ENCODE data around the gene GPR162.
"Not testable (repeated sequence)": the region's sequence is repeated elsewhere in the genome, so short reads cannot be mapped to it uniquely, and the experiment has no call there.

Gene GPR162

DNA sequence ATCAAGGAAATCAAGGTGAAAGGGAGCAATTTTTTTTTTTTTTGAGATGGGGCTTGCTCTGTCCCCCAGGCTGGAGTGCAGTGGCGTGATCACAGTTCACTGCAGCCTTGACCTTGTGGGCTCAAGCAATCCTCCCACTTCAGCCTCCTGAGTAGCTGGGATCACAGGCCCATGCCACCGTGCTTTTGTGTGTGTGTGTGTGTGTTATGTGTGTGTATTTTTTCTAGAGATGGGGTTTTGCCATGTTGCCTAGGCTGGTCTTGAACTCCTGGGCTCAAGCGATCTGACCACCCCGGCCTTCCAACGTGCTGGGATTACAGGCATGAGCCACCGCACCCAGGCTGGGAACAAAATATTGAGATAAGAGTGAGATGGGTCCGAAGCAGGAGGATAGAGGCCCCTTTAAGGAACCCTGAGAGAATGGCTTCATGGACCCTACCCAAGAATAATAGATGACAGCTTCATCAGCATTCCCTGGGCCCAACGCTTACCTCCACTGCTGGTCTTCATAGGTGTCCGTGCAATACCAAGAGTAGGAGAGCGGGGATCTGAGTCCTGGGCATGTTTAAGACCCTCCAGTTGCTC lies 28.4 kb downstream of the GPR162 start:
- DNase-seq = peak in 1 of 10 donors; percentile 75
- intact Hi-C loops (cut with DNase I) = no loop called here

- intact Hi-C loops (cut with DNase I) = no loop called here
- DNase-seq = peak in 3 of 10 donors; percentile 65 to 84 (median 82)
Observed at GRCh38 chr12:6850796-6851152, 29.2 kb downstream of the GPR162 start.

DNA sequence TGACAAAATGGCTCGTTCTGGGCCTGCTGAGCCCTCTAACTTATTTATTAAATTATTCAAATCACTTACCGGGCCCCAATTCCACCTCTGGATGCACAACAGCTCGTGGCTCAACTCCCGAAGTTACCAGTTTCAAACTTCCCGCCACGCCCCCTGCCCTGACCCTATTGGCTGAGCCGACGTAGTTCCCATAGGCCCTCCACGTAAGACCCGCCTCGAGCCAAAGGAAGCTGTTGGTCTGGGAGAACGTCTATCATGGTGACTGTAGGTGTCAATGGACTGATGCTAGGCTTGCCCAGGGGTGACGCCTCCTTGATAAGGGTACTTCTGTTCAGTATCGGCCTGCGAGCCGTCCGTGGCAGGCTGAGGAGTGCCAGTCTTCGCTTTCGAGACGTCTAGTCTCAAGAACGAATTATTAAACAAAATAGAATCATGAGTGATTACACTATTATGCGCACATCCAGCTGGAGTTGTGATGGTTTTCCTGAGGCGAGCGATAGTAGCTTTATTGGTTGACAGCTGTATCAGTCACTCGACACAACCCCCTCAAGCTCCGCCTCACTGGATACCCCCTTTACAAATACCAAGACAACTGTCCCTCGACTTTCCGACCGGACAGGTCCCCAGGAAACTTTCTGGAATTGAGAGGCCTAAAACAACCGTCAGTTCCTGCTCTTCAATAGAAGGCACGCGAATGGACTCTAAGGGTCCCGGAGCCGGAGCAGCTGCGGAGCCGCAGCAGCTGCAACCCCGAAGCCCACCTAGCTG lies 29.7 kb downstream of the GPR162 start, which contains the start of gene CDCA3:
Gene CDCA3, minus strand, starts transcription at position 134 of the 768 bp plus-strand sequence. CDS start 334 bp downstream, outside the sequence.
- DNase-seq = peak; percentile 88 to 99 (median 94)
- intact Hi-C loops (cut with DNase I) = no loop called here

DNA sequence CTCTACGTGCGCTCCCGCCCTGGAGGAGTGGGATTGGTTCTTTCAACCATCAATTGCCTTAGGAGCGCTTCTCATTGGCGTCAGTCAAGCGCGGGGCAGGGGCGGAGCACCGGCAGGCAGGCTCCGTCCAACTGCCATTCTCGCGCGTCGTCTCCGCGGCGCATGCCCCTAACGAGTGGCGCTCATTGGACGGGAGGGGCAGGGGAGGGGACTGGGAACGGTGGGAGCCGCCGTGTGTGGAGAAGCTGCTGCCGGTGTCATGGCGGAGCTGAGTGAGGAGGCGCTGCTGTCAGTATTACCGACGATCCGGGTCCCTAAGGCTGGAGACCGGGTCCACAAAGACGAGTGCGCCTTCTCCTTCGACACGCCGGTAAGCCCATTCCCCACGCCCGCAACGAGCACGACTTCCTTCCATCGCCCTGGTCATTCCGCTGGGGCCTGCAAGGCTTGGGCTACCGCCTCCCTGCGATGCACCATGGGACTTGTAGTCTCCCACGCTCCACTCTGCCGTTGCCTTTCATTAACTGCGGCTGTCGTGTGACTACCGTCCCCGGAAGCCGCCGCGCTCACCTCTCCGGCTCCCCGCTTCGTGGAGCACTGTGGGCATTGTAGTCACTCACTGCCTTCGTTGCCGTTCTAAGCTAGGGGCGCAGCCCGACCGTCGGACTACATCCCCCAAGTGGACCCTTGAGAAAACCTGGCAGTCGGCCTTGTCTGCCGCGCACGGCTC lies 30.5 kb downstream of the GPR162 start, which contains the start of gene USP5:
Gene USP5, plus strand, starts transcription at position 230 of the 730 bp plus-strand sequence. Its CDS starts 30 bp downstream, at position 260.
- intact Hi-C loops (cut with DNase I) = no loop called here

DNA sequence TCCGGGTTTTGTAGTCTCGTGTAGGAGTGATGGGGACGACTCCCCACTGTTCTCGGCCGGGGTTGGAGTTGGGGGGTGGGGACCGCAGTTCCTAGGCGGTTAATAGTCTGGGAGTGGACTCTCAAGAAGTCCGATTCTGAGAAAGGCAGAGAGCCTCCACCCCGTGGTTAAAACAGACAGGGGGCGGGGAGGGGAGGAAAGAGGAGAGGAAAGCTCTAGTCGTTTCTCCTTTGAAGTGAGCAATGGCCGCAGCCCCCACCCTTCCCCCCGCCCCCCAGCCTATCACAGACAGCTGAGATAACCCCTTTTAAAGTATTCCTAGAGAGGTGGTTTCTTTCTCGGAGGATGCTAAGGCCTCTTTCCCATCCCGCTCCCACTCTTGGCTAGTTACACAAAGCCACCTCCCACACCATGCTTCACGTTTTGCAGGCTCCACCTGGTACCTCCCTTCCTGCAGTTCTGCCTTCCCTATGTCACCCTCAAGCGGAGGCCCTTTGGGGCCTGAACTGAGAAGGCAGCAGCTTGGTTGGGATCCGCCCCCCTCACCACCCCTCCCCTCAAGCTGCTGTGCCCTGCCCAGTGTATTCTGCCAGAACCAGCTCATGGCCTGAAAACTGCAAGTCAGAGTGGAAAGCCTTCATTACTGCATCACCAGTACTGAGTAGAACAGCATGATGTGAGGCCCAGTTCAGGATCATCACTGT lies 31.2 kb downstream of the GPR162 start:
- DNase-seq = peak in 6 of 10 donors; percentile 36 to 91 (median 67)
- intact Hi-C loops (cut with DNase I) = no loop called here

More for the DNA sequence above, 30.5 kb downstream of the GPR162 start, which contains the start of gene USP5:
- DNase-seq = peak; percentile 97 to 100 (median 100)

DNA sequence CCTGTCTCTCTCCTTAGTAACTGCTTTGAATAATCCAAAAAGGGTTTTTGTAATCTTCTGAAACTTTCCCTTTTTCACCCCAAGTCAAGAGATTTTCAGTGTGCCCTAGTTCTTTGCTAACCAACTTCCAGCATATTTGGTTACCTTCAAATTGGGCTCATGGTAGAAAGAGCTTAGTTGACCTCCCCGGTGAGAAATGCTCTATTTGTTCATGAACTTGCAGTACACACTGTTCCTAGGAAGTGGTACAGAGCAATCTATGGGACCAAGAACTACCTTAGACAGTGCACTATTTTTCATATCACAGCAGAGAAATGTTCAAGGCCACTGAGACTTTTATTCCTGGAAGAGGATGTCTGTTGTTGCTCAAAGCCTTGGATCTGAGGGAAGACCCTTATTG lies 32.0 kb downstream of the GPR162 start:
- intact Hi-C loops (cut with DNase I) = no loop called here
- DNase-seq = no peak

- intact Hi-C loops (cut with DNase I) = no loop called here
- no peak for DNase-seq
Observed at GRCh38 chr12:6854036-6854435, 32.4 kb downstream of the GPR162 start.

DNA sequence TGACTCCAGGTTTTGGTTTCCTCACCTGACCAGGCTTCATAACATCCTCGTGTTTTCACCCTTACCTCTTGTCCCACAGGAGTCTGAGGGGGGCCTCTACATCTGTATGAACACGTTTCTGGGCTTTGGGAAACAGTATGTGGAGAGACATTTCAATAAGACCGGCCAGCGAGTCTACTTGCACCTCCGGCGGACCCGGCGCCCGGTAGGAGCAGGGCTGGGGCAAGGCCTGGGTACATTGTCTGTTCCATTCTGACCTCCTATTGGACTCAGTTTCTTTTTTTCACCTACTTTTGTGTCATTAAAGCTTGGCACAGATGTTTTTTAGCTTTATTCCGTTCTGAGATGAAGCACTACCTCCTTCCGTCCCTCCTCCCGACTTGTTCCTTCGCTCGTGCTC lies 33.7 kb downstream of the GPR162 start:
- intact Hi-C loops (cut with DNase I) = no loop called here
- DNase-seq = peak in 1 of 10 donors; percentile 22

GRCh38 chr12:6858799-6859198 lies 37.2 kb downstream of the GPR162 start:
- intact Hi-C loops (cut with DNase I) = no loop called here
- DNase-seq = peak in 2 of 10 donors; percentile 1 to 4

- intact Hi-C loops (cut with DNase I) = no loop called here
- peak in 1 of 10 donors; percentile 39 for DNase-seq
Observed at GRCh38 chr12:6860116-6860515, 38.5 kb downstream of the GPR162 start.

GRCh38 chr12:6860942-6861341 lies 39.3 kb downstream of the GPR162 start:
- intact Hi-C loops (cut with DNase I) = no loop called here

DNA sequence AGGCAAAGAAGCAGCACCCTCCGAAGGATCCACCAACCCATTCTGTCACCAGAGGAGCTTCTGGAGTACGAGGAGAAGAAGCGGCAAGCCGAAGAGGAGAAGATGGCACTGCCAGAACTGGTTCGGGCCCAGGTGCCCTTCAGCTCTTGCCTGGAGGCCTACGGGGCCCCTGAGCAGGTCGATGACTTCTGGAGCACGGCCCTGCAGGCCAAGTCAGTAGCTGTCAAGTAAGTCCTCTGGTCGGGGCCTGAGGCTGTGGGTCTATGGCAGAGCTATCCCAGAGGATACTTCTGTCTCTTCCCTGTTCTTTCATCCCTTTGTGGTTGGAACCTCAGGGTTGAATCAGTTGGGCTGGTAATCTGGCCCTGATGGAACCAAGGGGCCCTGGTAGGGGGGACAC lies 39.8 kb downstream of the GPR162 start:
- peak in 1 of 10 donors; percentile 61 for DNase-seq
- intact Hi-C loops (cut with DNase I) = no loop called here

More at GRCh38 chr12:6860942-6861341, 39.3 kb downstream of the GPR162 start:
- DNase-seq = peak in 1 of 10 donors; percentile 37

GRCh38 chr12:6863033-6863432 lies 41.4 kb downstream of the GPR162 start:
- peak in 1 of 10 donors; percentile 15 for DNase-seq
- intact Hi-C loops (cut with DNase I) = no loop called here

GRCh38 chr12:6863586-6864321 lies 42.1 kb downstream of the GPR162 start:
- no peak for DNase-seq
- intact Hi-C loops (cut with DNase I) = no loop called here

GRCh38 chr12:6865307-6865706 lies 43.7 kb downstream of the GPR162 start:
- intact Hi-C loops (cut with DNase I); DNase-seq: not testable (repeated sequence)

DNA sequence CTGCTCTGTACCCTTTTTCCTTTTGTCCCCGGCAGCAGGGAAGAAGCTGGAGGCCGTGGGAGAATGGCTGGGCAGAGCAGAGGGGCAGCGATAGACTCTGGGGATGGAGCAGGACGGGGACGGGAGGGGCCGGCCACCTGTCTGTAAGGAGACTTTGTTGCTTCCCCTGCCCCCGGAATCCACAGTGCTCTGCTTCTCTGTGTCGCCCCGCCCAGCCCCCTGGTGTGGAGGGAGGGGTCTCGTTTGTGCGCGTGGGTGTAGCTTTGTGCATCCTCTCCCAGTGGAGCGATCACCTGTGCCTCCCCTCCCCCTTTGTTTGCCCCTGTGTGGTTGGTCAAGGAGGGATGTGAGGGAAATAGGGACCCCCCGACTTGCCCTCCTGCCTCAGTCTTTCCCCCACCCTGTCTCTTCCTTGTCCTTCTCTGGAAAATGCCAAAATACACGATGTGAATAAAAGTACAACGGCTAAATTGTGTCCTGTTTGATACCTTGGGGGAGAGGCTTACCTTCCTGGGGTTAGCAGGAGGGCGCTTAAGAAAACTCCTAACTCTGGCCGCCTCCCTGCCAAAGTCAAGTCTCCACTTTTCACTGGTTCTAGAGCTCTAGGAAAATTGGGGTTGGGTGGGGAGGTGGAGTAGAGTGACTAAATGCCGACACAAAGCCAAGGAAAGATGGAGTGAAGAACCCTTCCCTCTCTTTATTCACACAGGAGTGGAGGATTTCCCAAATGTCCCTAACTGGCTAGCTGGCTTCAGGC lies 44.7 kb downstream of the GPR162 start:
- intact Hi-C loops (cut with DNase I) = loop anchor here (2.0 kb wide), 1 partner anchor 38 kb away; the partner anchor contains the start of gene LRRC23
- no peak for DNase-seq

DNA sequence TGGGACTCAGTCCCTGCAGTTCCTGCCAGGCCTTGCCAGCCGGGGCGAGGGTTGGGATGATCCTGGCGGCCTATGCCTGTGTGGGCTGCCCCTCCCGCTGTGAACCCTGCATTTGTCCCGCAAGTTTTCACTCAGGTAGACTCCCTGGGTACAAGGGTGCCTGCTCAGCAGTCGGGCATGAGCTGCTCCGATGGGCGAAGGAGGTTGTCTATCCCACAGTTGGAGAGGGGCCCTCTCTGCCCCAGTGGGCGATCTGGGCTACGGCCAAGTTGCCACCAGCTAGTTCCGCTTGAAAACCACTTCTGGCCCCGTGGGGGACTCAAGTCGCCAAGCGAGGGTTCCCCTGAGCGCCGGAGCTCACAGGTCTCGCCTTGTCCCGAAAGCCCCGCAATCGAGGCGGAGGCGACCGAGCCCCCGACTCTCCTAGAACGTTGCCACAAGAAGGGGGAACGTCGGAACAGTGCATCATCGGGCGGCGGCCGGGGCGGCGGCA lies 45.3 kb downstream of the GPR162 start:
- intact Hi-C loops (cut with DNase I) = loop anchor here (2.0 kb wide), 1 partner anchor 38 kb away; the partner anchor contains the start of gene LRRC23
- DNase-seq = peak in 3 of 10 donors; percentile 20 to 86 (median 73)

DNA sequence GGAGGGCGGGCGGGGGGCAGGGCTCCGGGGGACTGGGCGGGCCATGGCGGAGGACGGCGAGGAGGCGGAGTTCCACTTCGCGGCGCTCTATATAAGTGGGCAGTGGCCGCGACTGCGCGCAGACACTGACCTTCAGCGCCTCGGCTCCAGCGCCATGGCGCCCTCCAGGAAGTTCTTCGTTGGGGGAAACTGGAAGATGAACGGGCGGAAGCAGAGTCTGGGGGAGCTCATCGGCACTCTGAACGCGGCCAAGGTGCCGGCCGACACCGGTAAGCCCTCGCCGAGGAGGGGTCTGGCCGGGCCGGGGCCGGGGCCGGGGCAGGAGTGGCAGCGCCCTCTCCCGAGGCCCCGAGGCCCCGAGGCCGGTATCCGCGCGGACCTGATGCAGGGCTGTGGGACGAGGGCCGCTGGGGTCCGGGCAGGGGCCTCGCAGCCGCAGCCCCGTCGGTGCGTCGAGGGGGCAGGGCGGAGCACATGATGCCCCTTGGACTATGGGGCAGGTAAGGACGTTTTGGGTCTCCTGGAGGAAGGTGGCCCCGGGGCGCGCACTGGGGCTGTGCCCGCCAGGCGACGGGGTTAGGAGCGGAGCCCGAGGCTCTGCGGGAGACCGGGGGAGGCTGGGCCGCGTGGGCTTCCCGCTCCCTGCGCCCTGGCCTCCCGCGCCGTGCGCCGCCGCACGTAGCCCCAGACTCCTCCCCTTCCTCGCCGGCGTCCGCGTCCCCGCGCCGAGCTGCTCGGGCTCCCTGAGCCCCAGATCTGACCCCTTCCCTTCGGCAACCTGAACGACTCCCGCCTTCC lies 46.0 kb downstream of the GPR162 start, which contains the start of gene TPI1:
Gene TPI1, plus strand, starts transcription at position 119 of the 798 bp plus-strand sequence. Its CDS starts 36 bp downstream, at position 155.
- intact Hi-C loops (cut with DNase I) = loop anchor here (2.0 kb wide), 1 partner anchor 37 kb away; the partner anchor contains the start of gene LRRC23

More for the DNA sequence above, 46.0 kb downstream of the GPR162 start, which contains the start of gene TPI1:
- peak; percentile 75 to 98 (median 88) for DNase-seq

Measured in posterior cingulate gyrus (tissue), 11 donors.